ENCODE results near the gene SRPK1.

DNA sequence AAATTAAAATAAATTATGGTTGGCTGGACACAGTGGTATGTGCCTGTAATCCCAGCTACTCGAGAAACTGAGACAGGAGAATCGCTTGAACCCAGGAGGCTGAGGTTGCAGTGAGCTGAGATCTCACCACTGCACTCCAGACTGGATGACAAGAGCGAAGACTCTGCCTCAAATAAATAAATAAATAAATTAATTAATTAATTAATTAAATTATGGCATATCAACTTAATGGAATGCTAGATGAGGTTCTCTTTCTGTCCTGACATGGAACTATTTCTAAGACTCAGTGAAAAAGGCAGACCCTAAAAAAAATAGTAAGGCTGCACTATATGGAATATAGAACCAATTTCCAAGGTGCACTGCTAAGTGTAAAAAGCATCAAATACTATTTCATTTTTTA lies 4.8 kb downstream of the SRPK1 start:
- TF ChIP-seq, protein P1, sequence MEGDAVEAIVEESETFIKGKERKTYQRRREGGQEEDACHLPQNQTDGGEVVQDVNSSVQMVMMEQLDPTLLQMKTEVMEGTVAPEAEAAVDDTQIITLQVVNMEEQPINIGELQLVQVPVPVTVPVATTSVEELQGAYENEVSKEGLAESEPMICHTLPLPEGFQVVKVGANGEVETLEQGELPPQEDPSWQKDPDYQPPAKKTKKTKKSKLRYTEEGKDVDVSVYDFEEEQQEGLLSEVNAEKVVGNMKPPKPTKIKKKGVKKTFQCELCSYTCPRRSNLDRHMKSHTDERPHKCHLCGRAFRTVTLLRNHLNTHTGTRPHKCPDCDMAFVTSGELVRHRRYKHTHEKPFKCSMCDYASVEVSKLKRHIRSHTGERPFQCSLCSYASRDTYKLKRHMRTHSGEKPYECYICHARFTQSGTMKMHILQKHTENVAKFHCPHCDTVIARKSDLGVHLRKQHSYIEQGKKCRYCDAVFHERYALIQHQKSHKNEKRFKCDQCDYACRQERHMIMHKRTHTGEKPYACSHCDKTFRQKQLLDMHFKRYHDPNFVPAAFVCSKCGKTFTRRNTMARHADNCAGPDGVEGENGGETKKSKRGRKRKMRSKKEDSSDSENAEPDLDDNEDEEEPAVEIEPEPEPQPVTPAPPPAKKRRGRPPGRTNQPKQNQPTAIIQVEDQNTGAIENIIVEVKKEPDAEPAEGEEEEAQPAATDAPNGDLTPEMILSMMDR (IDR thresholded peaks at IDR 0.05; ENCODE audit: control extremely low read depth in 1 of 3, insufficient read depth in 1 of 3, low read depth in 1 of 3, low read length in 3 of 3), result no peak
- TF ChIP-seq CHD1 (IDR thresholded peaks at IDR 0.05; ENCODE audit: low read depth, low read length), result no peak
- TF ChIP-seq, protein P2, sequence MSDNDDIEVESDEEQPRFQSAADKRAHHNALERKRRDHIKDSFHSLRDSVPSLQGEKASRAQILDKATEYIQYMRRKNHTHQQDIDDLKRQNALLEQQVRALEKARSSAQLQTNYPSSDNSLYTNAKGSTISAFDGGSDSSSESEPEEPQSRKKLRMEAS (IDR thresholded peaks at IDR 0.05), result no peak
- TF ChIP-seq EZH2 (IDR thresholded peaks at IDR 0.05; ENCODE audit: low read depth, low read length, severe bottlenecking), result no peak
- TF ChIP-seq, protein P3, sequence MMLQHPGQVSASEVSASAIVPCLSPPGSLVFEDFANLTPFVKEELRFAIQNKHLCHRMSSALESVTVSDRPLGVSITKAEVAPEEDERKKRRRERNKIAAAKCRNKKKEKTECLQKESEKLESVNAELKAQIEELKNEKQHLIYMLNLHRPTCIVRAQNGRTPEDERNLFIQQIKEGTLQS (IDR thresholded peaks at IDR 0.05; ENCODE audit: insufficient read depth, low read depth, low read length), result no peak
